Nephron (organoid): ENCODE data around the gene PEX11A.
"Not testable (repeated sequence)": the region's sequence is repeated elsewhere in the genome, so short reads cannot be mapped to it uniquely, and the experiment has no call there.

Source experiments
- H3K27ac Mint-ChIP-seq, 3 experiments: 2 replicates each; pipeline ENCODE4 v1.8.0; 2020; ENCODE audit warnings: mixed read lengths in 3 of 3, mild to moderate bottlenecking in 2 of 3, moderate library complexity in 1 of 3
- H3K27me3 Mint-ChIP-seq: 2 replicates; pipeline ENCODE4 v1.8.0; 2021; ENCODE audit warnings: low read depth, mild to moderate bottlenecking, moderate library complexity, mixed read lengths
- H3K36me3 Mint-ChIP-seq: 2 replicates; pipeline ENCODE4 v1.8.0; 2020; ENCODE audit warnings: low read depth, mixed read lengths
- H3K4me1 Mint-ChIP-seq: 2 replicates; pipeline ENCODE4 v1.8.0; 2020; ENCODE audit warnings: mixed read lengths
- H3K4me3 Mint-ChIP-seq, 3 experiments: 2 replicates each; pipeline ENCODE4 v1.8.0; 2020; ENCODE audit warnings: mild to moderate bottlenecking in 3 of 3, mixed read lengths in 3 of 3, moderate library complexity in 2 of 3
- H3K9me3 Mint-ChIP-seq: 2 replicates; pipeline ENCODE4 v1.8.0; 2020; ENCODE audit warnings: mixed read lengths
- CTCF ChIP-seq, 3 experiments: fragments of 200-600 bp; sonication (generic); IDR thresholded peaks; one replicate each; pipeline ENCODE4 v1.5.0; 2021; ENCODE audit warnings: antibody characterized with exemption in 3 of 3; ENCODE audit not compliant: unreplicated experiment in 3 of 3

Gene PEX11A

DNA sequence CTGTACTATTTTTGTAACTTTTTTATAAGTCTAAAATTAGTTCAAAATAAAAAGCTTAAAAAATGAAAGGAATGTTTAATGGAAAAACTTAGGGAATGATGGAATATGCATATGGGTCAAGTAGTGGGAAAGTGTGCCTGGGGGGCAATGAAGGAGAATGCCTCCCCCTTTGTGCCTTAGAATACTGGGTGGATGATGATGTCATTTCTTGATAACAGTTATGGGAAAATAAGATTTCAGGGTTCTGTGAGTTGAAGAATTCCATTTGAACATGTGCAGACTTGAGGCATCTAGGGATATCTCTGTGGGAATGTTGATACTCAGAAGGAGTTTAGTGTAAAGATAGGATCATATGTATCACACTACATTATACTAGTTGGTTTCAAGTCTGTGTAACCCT lies 13.9 kb upstream of the PEX11A start:
- Mint-ChIP-seq H3K4me1 (no peaks in the 10 kb centered on the region), H3K4me3 (no peak overlapping the region), H3K36me3 (no peaks in the 10 kb centered on the region), H3K9me3 (no peaks in the 10 kb centered on the region), H3K27ac (no peak overlapping the region), H3K27me3 (peaks cover 27% of the 10 kb centered on the region)
- TF ChIP-seq CTCF (IDR thresholded peaks at IDR 0.05; ENCODE audit: unreplicated experiment in 3 of 3): no peak

DNA sequence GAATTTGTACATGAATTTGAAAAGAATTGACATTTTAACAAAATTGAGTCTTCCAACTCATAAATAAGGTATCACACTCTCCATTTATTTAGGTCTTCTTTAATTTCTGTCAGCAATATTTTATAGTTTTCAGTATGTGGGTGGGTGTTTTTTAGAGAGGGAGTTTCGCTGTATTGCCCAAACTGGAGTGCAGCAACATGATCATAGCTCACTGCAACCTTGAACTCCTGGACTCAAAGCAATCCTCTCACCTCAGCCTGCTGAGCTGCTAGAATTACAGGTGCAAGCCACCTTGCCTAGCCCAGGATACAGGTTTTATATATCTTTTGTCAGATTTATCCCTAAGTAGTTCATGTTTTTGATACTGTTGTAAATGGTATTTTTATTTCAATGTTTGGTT lies 4.6 kb upstream of the PEX11A start:
- H3K27me3 Mint-ChIP-seq: peaks cover 18% of the 10 kb centered on the region
- no peak overlapping the region for H3K27ac Mint-ChIP-seq
- H3K9me3 Mint-ChIP-seq: peaks cover 3% of the 10 kb centered on the region
- no peaks in the 10 kb centered on the region for H3K36me3 Mint-ChIP-seq
- no peaks in the 10 kb centered on the region for H3K4me1 Mint-ChIP-seq
- H3K4me3 Mint-ChIP-seq: no peak overlapping the region
- no peak for TF ChIP-seq CTCF (IDR thresholded peaks at IDR 0.05; ENCODE audit: unreplicated experiment in 3 of 3)

DNA sequence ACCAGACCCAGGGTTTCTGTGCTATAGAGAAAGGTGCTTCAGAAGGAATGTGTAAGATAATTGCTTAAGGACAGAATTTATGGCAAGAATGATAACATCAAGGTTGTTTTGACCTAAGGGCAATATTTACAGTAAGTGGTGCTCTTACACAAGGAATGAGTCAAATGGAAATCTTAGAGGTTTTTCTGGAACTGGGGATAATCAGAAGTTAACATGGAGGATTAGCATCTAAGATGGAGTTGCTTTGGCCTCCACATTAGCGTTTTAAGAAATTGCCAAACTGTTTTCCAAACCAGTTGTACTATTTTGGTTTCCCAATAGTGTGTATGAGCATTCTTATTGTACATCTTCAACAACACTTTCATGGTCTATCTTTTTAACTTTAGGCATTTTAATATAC lies 3.1 kb upstream of the PEX11A start:
- no peak overlapping the region for H3K27ac Mint-ChIP-seq
- no peaks in the 10 kb centered on the region for H3K36me3 Mint-ChIP-seq
- peaks cover 3% of the 10 kb centered on the region for H3K9me3 Mint-ChIP-seq
- H3K4me3 Mint-ChIP-seq: no peak overlapping the region
- TF ChIP-seq CTCF (IDR thresholded peaks at IDR 0.05; ENCODE audit: unreplicated experiment in 3 of 3): no peak
- peaks cover 18% of the 10 kb centered on the region for H3K27me3 Mint-ChIP-seq
- H3K4me1 Mint-ChIP-seq: no peaks in the 10 kb centered on the region

- Mint-ChIP-seq H3K4me3 (peak overlapping the region; percentile 54 to 77 (median 69)), H3K4me1 (no peaks in the 10 kb centered on the region), H3K27ac (no peak overlapping the region), H3K36me3 (peaks cover under 1% of the 10 kb centered on the region), H3K9me3 (peaks cover 3% of the 10 kb centered on the region), H3K27me3 (peaks cover 18% of the 10 kb centered on the region)
- no peak for TF ChIP-seq CTCF (IDR thresholded peaks at IDR 0.05; ENCODE audit: unreplicated experiment in 3 of 3)
Observed at GRCh38 chr15:89693091-89693490, 2.5 kb upstream of the PEX11A start.

GRCh38 chr15:89689930-89690275 lies 651 bp downstream of the PEX11A start:
- H3K9me3 Mint-ChIP-seq, H3K36me3 Mint-ChIP-seq, H3K4me1 Mint-ChIP-seq, H3K27me3 Mint-ChIP-seq: not testable (repeated sequence)
- Mint-ChIP-seq H3K27ac (peak overlapping the region in 2 of 3 experiments; percentile 50 to 58), H3K4me3 (peak overlapping the region; percentile 84 to 89 (median 89))

- Mint-ChIP-seq H3K36me3 (peaks cover 17% of the 10 kb centered on the region), H3K9me3 (no peaks in the 10 kb centered on the region), H3K27ac (no peak overlapping the region), H3K4me1 (peaks cover 5% of the 10 kb centered on the region), H3K4me3 (peak overlapping the region in 1 of 3 experiments; percentile 28), H3K27me3 (no peaks in the 10 kb centered on the region)
- TF ChIP-seq CTCF (IDR thresholded peaks at IDR 0.05; ENCODE audit: unreplicated experiment in 3 of 3): no peak
Observed at GRCh38 chr15:89686522-89686921, 4.0 kb downstream of the PEX11A start.
